ENCODE measurements around the gene TRMT1. TPM values are rescaled to one million over a fixed set of nuclear protein-coding genes. Genes with fewer than 3 reads are reported as not detected.

Gene TRMT1
- total and polyA plus RNA-seq, 2 experiments from 2014 or later, result 88.6 to 90.1 TPM

GRCh38 chr19:13162724-13163608 is 46.4 kb upstream of the TRMT1 start:
- H4K20me1 ChIP-seq (replicated peaks; ENCODE audit: insufficient read depth), result no peaks in the 10 kb centered on the region; the same call in 1 of the 2 replicates
- Mint-ChIP-seq H3K27me3 (ENCODE audit: insufficient read depth, low read depth, poor library complexity) (peaks cover 18% of the 10 kb centered on the region), H3K27ac (peak overlapping the region; percentile 99), H3K4me3 (peak overlapping the region; percentile 75), H3K4me1 (peaks cover 40% of the 10 kb centered on the region), H3K9me3 (peaks cover 3% of the 10 kb centered on the region; the same call in 1 of the 3 replicates), H3K36me3 (ENCODE audit: low read depth) (peaks cover 3% of the 10 kb centered on the region; the same call in 1 of the 3 replicates)
- no peaks in the 10 kb centered on the region for H3K36me3 ChIP-seq (ENCODE audit: insufficient read depth)
- peak; percentile 98 for DNase-seq (ENCODE audit: low spot score)
- H3K27ac ChIP-seq (ENCODE audit: low read depth), result peak overlapping the region; percentile 100
- H3K4me2 ChIP-seq, result peak overlapping the region; percentile 85
- peaks cover 32% of the 10 kb centered on the region for H3F3A ChIP-seq (replicated peaks; ENCODE audit: low read depth)
- H2AFZ ChIP-seq, result no peak overlapping the region
- peak overlapping the region; percentile 61 for H3K4me3 ChIP-seq
- TF ChIP-seq CREB1 (CRISPR knock-in tag; IDR thresholded peaks at IDR 0.05; ENCODE audit: low read depth) (peak; percentile 57), REST (IDR thresholded peaks at IDR 0.05; ENCODE audit: unreplicated experiment) (no peak), POLR2AphosphoS5 (IDR thresholded peaks at IDR 0.05; ENCODE audit: low read depth) (peak; percentile 90)
- H3K9me2 ChIP-seq (ENCODE audit: insufficient read depth), result no peaks in the 10 kb centered on the region
- no peaks in the 10 kb centered on the region for H3K27me3 ChIP-seq (ENCODE audit: insufficient read depth)
- peaks cover 56% of the 10 kb centered on the region for H3K4me1 ChIP-seq (ENCODE audit: insufficient read depth)
- H3K79me2 ChIP-seq (replicated peaks; ENCODE audit: insufficient read depth), result peaks cover 14% of the 10 kb centered on the region
- peak; percentile 48 for ATAC-seq

- peaks cover 19% of the 10 kb centered on the region for H3K79me2 ChIP-seq (replicated peaks; ENCODE audit: insufficient read depth)
- no peak overlapping the region for H3K4me2 ChIP-seq
- no peaks in the 10 kb centered on the region; the same call in 1 of the 2 replicates for H4K20me1 ChIP-seq (replicated peaks; ENCODE audit: insufficient read depth)
- no peaks in the 10 kb centered on the region for H3K9me2 ChIP-seq (ENCODE audit: insufficient read depth)
- peaks cover 51% of the 10 kb centered on the region for H3K4me1 ChIP-seq (ENCODE audit: insufficient read depth)
- H3K4me3 Mint-ChIP-seq, result no peak overlapping the region
- no peaks in the 10 kb centered on the region; the same call in 2 of the 3 replicates for H3K9me3 Mint-ChIP-seq
- no peak overlapping the region for H2AFZ ChIP-seq
- no peak for DNase-seq (ENCODE audit: low spot score)
- no peaks in the 10 kb centered on the region for H3K36me3 Mint-ChIP-seq (ENCODE audit: low read depth)
- no peaks in the 10 kb centered on the region for H3K27me3 ChIP-seq (ENCODE audit: insufficient read depth)
- no peak overlapping the region for H3K27ac ChIP-seq (ENCODE audit: low read depth)
- peaks cover 27% of the 10 kb centered on the region for H3F3A ChIP-seq (replicated peaks; ENCODE audit: low read depth)
- H3K4me1 Mint-ChIP-seq, result peaks cover 40% of the 10 kb centered on the region
- ATAC-seq, result no peak
- H3K27me3 Mint-ChIP-seq (ENCODE audit: insufficient read depth, low read depth, poor library complexity), result peaks cover 30% of the 10 kb centered on the region
- H3K27ac Mint-ChIP-seq, result no peak overlapping the region
- no peak overlapping the region for H3K4me3 ChIP-seq
- no peaks in the 10 kb centered on the region for H3K36me3 ChIP-seq (ENCODE audit: insufficient read depth)
- TF ChIP-seq ZNF114 (CRISPR knock-in tag; IDR thresholded peaks at IDR 0.05) (no peak), EZH2phosphoT487 (IDR thresholded peaks at IDR 0.05; ENCODE audit: unreplicated experiment) (no peak), STAT1 (IDR thresholded peaks at IDR 0.05; ENCODE audit: unreplicated experiment) (no peak), JUNB (IDR thresholded peaks at IDR 0.05; ENCODE audit: unreplicated experiment) (no peak), POLR2AphosphoS5 (IDR thresholded peaks at IDR 0.05; ENCODE audit: low read depth) (no peak), EZH2 (IDR thresholded peaks at IDR 0.05; ENCODE audit: low read depth, unreplicated experiment) (no peak), CTCF (conservative IDR thresholded peaks at IDR 0.05; ENCODE audit: low read depth in 2 of 2) (no peak), ZNF331 (CRISPR knock-in tag; IDR thresholded peaks at IDR 0.05; ENCODE audit: low read depth) (no peak), CREB1 (CRISPR knock-in tag; IDR thresholded peaks at IDR 0.05; ENCODE audit: low read depth) (no peak)
Measured at GRCh38 chr19:13160557-13160956, 44.0 kb upstream of the TRMT1 start.

Measured in GM23338 (cell line).